ENCODE measurements around the gene FAT1. TPM values are rescaled to one million over a fixed set of nuclear protein-coding genes. Genes with fewer than 3 reads are reported as not detected.

The FAT1 gene
- total and polyA plus RNA-seq, 9 of the 15 experiments (the other 6 are each of a cell fraction or from before 2014, with no cell fraction given): 6.0 to 38.4 (median 21.4) TPM

GRCh38 chr4:186726426-186727168 is 2.9 kb upstream of the FAT1 start (continued):
- no peak for TF ChIP-seq E2F8 (IDR thresholded peaks at IDR 0.05; ENCODE audit: low read depth, partially characterized antibody)
- no peak for TF ChIP-seq DNMT1 (IDR thresholded peaks at IDR 0.05)
- no peak for TF ChIP-seq ZNF668 (CRISPR knock-in tag; IDR thresholded peaks at IDR 0.05)
- TF ChIP-seq, protein P1, sequence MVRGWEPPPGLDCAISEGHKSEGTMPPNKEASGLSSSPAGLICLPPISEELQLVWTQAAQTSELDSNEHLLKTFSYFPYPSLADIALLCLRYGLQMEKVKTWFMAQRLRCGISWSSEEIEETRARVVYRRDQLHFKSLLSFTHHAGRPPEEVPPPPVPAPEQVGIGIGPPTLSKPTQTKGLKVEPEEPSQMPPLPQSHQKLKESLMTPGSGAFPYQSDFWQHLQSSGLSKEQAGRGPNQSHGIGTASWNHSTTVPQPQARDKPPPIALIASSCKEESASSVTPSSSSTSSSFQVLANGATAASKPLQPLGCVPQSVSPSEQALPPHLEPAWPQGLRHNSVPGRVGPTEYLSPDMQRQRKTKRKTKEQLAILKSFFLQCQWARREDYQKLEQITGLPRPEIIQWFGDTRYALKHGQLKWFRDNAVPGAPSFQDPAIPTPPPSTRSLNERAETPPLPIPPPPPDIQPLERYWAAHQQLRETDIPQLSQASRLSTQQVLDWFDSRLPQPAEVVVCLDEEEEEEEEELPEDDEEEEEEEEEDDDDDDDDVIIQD (CRISPR knock-in tag; IDR thresholded peaks at IDR 0.05): no peak
- TF ChIP-seq ATF3 (IDR thresholded peaks at IDR 0.05): peak; percentile 84
- TF ChIP-seq ATF3 (CRISPR knock-in tag; conservative IDR thresholded peaks at IDR 0.05): no peak
- TF ChIP-seq POLR3A (IDR thresholded peaks at IDR 0.05; ENCODE audit: borderline replicate concordance, extremely low read depth, insufficient read depth, insufficient read length): no peak
- TF ChIP-seq MYNN (IDR thresholded peaks at IDR 0.05): no peak
- TF ChIP-seq MYNN (CRISPR knock-in tag; IDR thresholded peaks at IDR 0.05): no peak
- TF ChIP-seq NFE2 (IDR thresholded peaks at IDR 0.05; ENCODE audit: low read depth): no peak
- no peak for TF ChIP-seq ZEB2 (IDR thresholded peaks at IDR 0.05)
- TF ChIP-seq ZC3H11A (IDR thresholded peaks at IDR 0.05; ENCODE audit: low read depth, low read length): no peak
- TF ChIP-seq ATF2 (CRISPR knock-in tag; IDR thresholded peaks at IDR 0.05): peak; percentile 96
- TF ChIP-seq, protein P2, sequence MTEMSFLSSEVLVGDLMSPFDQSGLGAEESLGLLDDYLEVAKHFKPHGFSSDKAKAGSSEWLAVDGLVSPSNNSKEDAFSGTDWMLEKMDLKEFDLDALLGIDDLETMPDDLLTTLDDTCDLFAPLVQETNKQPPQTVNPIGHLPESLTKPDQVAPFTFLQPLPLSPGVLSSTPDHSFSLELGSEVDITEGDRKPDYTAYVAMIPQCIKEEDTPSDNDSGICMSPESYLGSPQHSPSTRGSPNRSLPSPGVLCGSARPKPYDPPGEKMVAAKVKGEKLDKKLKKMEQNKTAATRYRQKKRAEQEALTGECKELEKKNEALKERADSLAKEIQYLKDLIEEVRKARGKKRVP (CRISPR knock-in tag; IDR thresholded peaks at IDR 0.05): no peak
- TF ChIP-seq, protein P3, sequence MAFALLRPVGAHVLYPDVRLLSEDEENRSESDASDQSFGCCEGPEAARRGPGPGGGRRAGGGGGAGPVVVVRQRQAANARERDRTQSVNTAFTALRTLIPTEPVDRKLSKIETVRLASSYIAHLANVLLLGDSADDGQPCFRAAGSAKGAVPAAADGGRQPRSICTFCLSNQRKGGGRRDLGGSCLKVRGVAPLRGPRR (CRISPR knock-in tag; IDR thresholded peaks at IDR 0.05): no peak
- TF ChIP-seq NCOA6 (IDR thresholded peaks at IDR 0.05): no peak
- peak; percentile 83 for TF ChIP-seq JUND (IDR thresholded peaks at IDR 0.05; ENCODE audit: borderline replicate concordance, low read depth, low read length)
- peak; percentile 78; the same call in 1 of the 3 replicates for TF ChIP-seq JUND (tag; IDR thresholded peaks at IDR 0.05; ENCODE audit: borderline replicate concordance, low read depth, low read length)
- no peak for TF ChIP-seq ZNF280B (CRISPR knock-in tag; IDR thresholded peaks at IDR 0.05)
